Keratinocyte (primary cell): ENCODE results near the gene ZNF214. TPM values are rescaled to one million over a fixed set of nuclear protein-coding genes. Genes with fewer than 3 reads are reported as not detected.

Experiments
- DNase-seq: peaks from one replicate; pipeline ENCODE4 v3.0.0-alpha.2; 2011; ENCODE audit warnings: low read depth, missing footprints, low spot score
- FAIRE-seq: peaks from 2 replicates; lab custom pipeline; 2011; peaks lifted over from hg19 to GRCh38; lab: Jason Lieb, UNC
- H2AFZ ChIP-seq: 2 replicates; pipeline ENCODE4 v1.6.0; 2012; ENCODE audit warnings: low read length, control low read depth, inconsistent platforms; ENCODE audit not compliant: control insufficient read depth
- H3K27ac ChIP-seq: 2 replicates; pipeline ENCODE4 v1.5.1; 2011; ENCODE audit warnings: low read length; ENCODE audit not compliant: control insufficient read depth, insufficient read depth
- H3K27me3 ChIP-seq: 3 replicates; pipeline ENCODE4 v1.6.0; 2011; ENCODE audit warnings: low read length; ENCODE audit not compliant: control insufficient read depth, insufficient read depth; ENCODE audit errors: extremely low read depth
- H3K36me3 ChIP-seq, 2 experiments: 2 replicates in 1 of 2; 3 replicates in 1 of 2; pipeline ENCODE4 v1.5.1; 2011; ENCODE audit warnings: low read length in 2 of 2, mild to moderate bottlenecking in 1 of 2; ENCODE audit not compliant: control insufficient read depth in 2 of 2, insufficient read depth in 2 of 2; ENCODE audit errors: extremely low read depth in 1 of 2
- H3K4me1 ChIP-seq: 3 replicates; pipeline ENCODE4 v1.5.1; 2011; ENCODE audit warnings: low read length; ENCODE audit not compliant: control insufficient read depth, insufficient read depth; ENCODE audit errors: extremely low read depth
- H3K4me2 ChIP-seq: 3 replicates; pipeline ENCODE4 v1.6.0; 2011; ENCODE audit warnings: low read depth, low read length; ENCODE audit not compliant: control insufficient read depth, insufficient read depth; ENCODE audit errors: extremely low read depth
- H3K4me3 ChIP-seq, 3 experiments: fragments of 200-600 bp in 1 of 3; sonication (generic) in 1 of 3; 2 replicates in 2 of 3; 3 replicates in 1 of 3; pipeline ENCODE4 v1.5.1; 2011 to 2016; ENCODE audit warnings: low read length in 3 of 3, mild to moderate bottlenecking in 3 of 3, control low read depth in 2 of 3, inconsistent platforms in 1 of 3, low read depth in 1 of 3, mixed read lengths in 1 of 3, mixed run types in 1 of 3, moderate library complexity in 1 of 3; ENCODE audit not compliant: control insufficient read depth in 2 of 3, insufficient read depth in 2 of 3; ENCODE audit errors: extremely low read depth in 1 of 3
- H3K79me2 ChIP-seq: 2 replicates; pipeline ENCODE4 v1.6.0; 2012; ENCODE audit warnings: low read length; ENCODE audit not compliant: control insufficient read depth, insufficient read depth
- H3K9ac ChIP-seq: 3 replicates; pipeline ENCODE4 v1.6.0; 2011; ENCODE audit warnings: low read length; ENCODE audit not compliant: control insufficient read depth, insufficient read depth; ENCODE audit errors: extremely low read depth
- H3K9me1 ChIP-seq: 3 replicates; pipeline ENCODE4 v1.6.0; 2011; ENCODE audit warnings: low read length; ENCODE audit not compliant: control insufficient read depth, insufficient read depth; ENCODE audit errors: extremely low read depth
- H3K9me3 ChIP-seq: 2 replicates; pipeline ENCODE4 v1.5.1; 2012; ENCODE audit warnings: low read depth, low read length; ENCODE audit not compliant: control insufficient read depth
- H4K20me1 ChIP-seq: 3 replicates; pipeline ENCODE4 v1.6.0; 2011; ENCODE audit warnings: low read length; ENCODE audit not compliant: control insufficient read depth, insufficient read depth; ENCODE audit errors: extremely low read depth
- CTCF ChIP-seq, 3 experiments: IDR thresholded peaks in 1 of 3; conservative IDR thresholded peaks in 1 of 3; optimal IDR thresholded peaks in 1 of 3; 2 replicates in 2 of 3; 3 replicates in 1 of 3; pipeline versions ENCODE3 to v1.5.1; 2011; ENCODE audit warnings: low read length in 3 of 3, mild to moderate bottlenecking in 3 of 3, moderate library complexity in 2 of 3, control low read depth in 1 of 3, inconsistent platforms in 1 of 3; ENCODE audit not compliant: insufficient read depth in 2 of 3; ENCODE audit errors: extremely low read depth in 1 of 3
- EZH2 ChIP-seq: IDR thresholded peaks from one replicate; pipeline ENCODE4 v1.6.1; 2012; ENCODE audit warnings: inconsistent platforms, mild to moderate bottlenecking, low read length, moderate library complexity
- dilution Hi-C: fragments of 300-500 bp; cut with MboI; formaldehyde crosslinking; loops from one replicate; pipeline ENCODE4 v1.7.0; 2020; ENCODE audit warnings: low sequenced_read_pairs; ENCODE audit not compliant: extremely low pct_ligation_motif_present
- polyA plus RNA-seq, 5 experiments: library from polyadenylated mRNA; depleted of rRNA in 3 of 5; stranded (reverse) in 3 of 5; stranded (forward) in 1 of 5; unstranded in 1 of 5; fragments of >200 nt; gene quantifications; 1 replicate in 1 of 5; 2 replicates in 3 of 5; 3 replicates in 1 of 5; pipeline versions ENCODE4 v1.2.1 to v1.2.3, GENCODE V29; 2011 to 2012; ENCODE audit warnings: missing spikeins in 2 of 5, low read depth in 1 of 5, low replicate concordance in 1 of 5

The ZNF214 gene
- polyA plus RNA-seq, 1 donor (not counting 4 experiments of a cell fraction or from before 2014, with no cell fraction given) = 1.1 TPM

DNA sequence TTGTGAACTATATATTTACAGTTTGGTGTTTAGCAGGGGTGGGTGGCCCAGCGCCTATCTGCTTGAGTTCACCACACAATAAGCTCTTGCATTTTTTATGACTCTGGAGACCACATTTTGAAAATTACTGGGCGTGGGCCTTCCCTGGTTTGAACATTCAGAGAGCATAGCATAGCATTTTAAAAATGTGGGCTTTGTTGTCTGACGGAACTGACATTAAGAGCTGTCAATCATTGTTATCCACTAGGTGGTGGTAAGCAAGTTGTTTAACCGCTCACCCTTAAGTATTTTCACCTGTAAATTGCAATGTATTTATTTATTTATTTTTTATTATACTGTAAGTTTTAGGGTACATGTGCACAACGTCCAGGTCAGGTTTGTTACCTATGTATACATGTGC lies 1.2 kb upstream of the ZNF214 start:
- no peaks in the 10 kb centered on the region for H4K20me1 ChIP-seq
- FAIRE-seq = no peak
- TF ChIP-seq CTCF (optimal IDR thresholded peaks at IDR 0.05 in 1 of 3, IDR thresholded peaks at IDR 0.05 in 1 of 3, conservative IDR thresholded peaks at IDR 0.05 in 1 of 3; ENCODE audit: extremely low read depth in 1 of 3, insufficient read depth in 2 of 3, low read length in 3 of 3) (no peak), EZH2 (no peak)
- H3K9ac ChIP-seq = no peak overlapping the region
- no peaks in the 10 kb centered on the region for H3K79me2 ChIP-seq
- DNase-seq = no peak
- H3K9me3 ChIP-seq = no peaks in the 10 kb centered on the region
- dilution Hi-C loops = no loop called here
- H3K27me3 ChIP-seq = no peaks in the 10 kb centered on the region
- no peaks in the 10 kb centered on the region for H3K36me3 ChIP-seq
- no peaks in the 10 kb centered on the region for H3K9me1 ChIP-seq
- H2AFZ ChIP-seq = no peak overlapping the region
- no peak overlapping the region for H3K4me3 ChIP-seq
- peaks cover 4% of the 10 kb centered on the region for H3K4me1 ChIP-seq
- no peak overlapping the region for H3K4me2 ChIP-seq
- H3K27ac ChIP-seq = no peak overlapping the region

- Histone ChIP-seq H3K27me3 (no peaks in the 10 kb centered on the region), H3K36me3 (no peaks in the 10 kb centered on the region), H3K9ac (peak overlapping the region; percentile 56), H3K4me3 (peak overlapping the region; percentile 43 to 76 (median 69)), H3K9me1 (no peaks in the 10 kb centered on the region), H3K27ac (no peak overlapping the region), H3K9me3 (no peaks in the 10 kb centered on the region), H4K20me1 (no peaks in the 10 kb centered on the region), H3K79me2 (no peaks in the 10 kb centered on the region), H3K4me1 (peaks cover 4% of the 10 kb centered on the region), H2AFZ (peak overlapping the region; percentile 82), H3K4me2 (peak overlapping the region; percentile 89)
- DNase-seq (no peak), FAIRE-seq (peak; percentile 44)
- dilution Hi-C loops = no loop called here
- TF ChIP-seq EZH2 = no peak
- no peak for TF ChIP-seq CTCF (optimal IDR thresholded peaks at IDR 0.05 in 1 of 3, IDR thresholded peaks at IDR 0.05 in 1 of 3, conservative IDR thresholded peaks at IDR 0.05 in 1 of 3; ENCODE audit: extremely low read depth in 1 of 3, insufficient read depth in 2 of 3, low read length in 3 of 3)
Measured at GRCh38 chr11:7019500-7020182, 505 bp downstream of the ZNF214 start.
